Peyer's patch (tissue), 4 donors: ENCODE measurements around the gene MPPED2. TPM values are rescaled to one million over a fixed set of nuclear protein-coding genes. Genes with fewer than 3 reads are reported as not detected.

Experiments used
- DNase-seq, 3 donors: peaks; one replicate each; pipeline ENCODE4 v3.0.0-alpha.2; 2017 to 2019
- H3K27ac ChIP-seq, 4 donors: fragments of 200-600 bp; sonication (generic); one replicate each; pipeline ENCODE4 v1.5.1; 2016 to 2019
- H3K27me3 ChIP-seq, 2 donors: fragments of 200-600 bp; sonication (generic); one replicate each; pipeline ENCODE4 v1.5.1; 2019
- H3K36me3 ChIP-seq, 3 donors: fragments of 200-600 bp; sonication (generic); one replicate each; pipeline ENCODE4 v1.5.1; 2016 to 2019
- H3K4me1 ChIP-seq, 4 donors: fragments of 200-600 bp; sonication (generic); one replicate each; pipeline ENCODE4 v1.5.1; 2016 to 2019
- H3K4me3 ChIP-seq, 4 donors: fragments of 200-600 bp; sonication (generic); 1 replicate in 3 of 4; 2 replicates in 1 of 4; pipeline ENCODE4 v1.5.1; 2016 to 2019; ENCODE audit warnings: mild to moderate bottlenecking in 1 of 4
- H3K9me3 ChIP-seq, 4 donors: fragments of 200-600 bp; sonication (generic); one replicate each; pipeline ENCODE4 v1.5.1; 2016 to 2019; ENCODE audit warnings: mild to moderate bottlenecking in 1 of 4
- CTCF ChIP-seq, 6 experiments: fragments of 450-650 bp in 4 of 6; fragments of 200-600 bp in 2 of 6; sonication (generic) in 1 of 6; IDR thresholded peaks; one replicate each; pipeline ENCODE4 v1.5.1; 2017 to 2019; ENCODE audit warnings: antibody characterized with exemption in 6 of 6, mild to moderate bottlenecking in 3 of 6, moderate library complexity in 1 of 6
- POLR2A ChIP-seq, 2 donors: fragments of 450-650 bp; IDR thresholded peaks; one replicate each; pipeline ENCODE4 v1.5.1; 2017; ENCODE audit warnings: antibody characterized with exemption in 2 of 2, mild to moderate bottlenecking in 2 of 2, moderate library complexity in 2 of 2
- total RNA-seq, 4 donors: library from RNA; depleted of rRNA; stranded (reverse); fragments of >200 nt; gene quantifications; one replicate each; pipeline ENCODE4 v1.1.0, GENCODE V29; 2016

MPPED2 gene
- total RNA-seq, result 1 to 10 TPM in 1 of 4 donors, not detected in 3; 1.5 TPM

- peaks cover 0 to 14% (median 0%) of the 10 kb centered on the region in 4 donors for H3K4me1 ChIP-seq
- no peaks in the 10 kb centered on the region for H3K36me3 ChIP-seq
- H3K27me3 ChIP-seq, result no peaks in the 10 kb centered on the region
- peak within 1 kb of the TSS; percentile 21 to 67 (median 48) for H3K4me3 ChIP-seq
- no peaks in the 10 kb centered on the region for H3K9me3 ChIP-seq
- TF ChIP-seq POLR2A (IDR thresholded peaks at IDR 0.05) (no peak), CTCF (IDR thresholded peaks at IDR 0.05) (peak in 3 of 6 experiments; percentile 12 to 22 (median 16))
- DNase-seq, result peak in 1 of 3 donors; percentile 48
- H3K27ac ChIP-seq, result peak within 1 kb of the TSS in 2 of 4 donors; percentile 5 to 71
Observed at GRCh38 chr11:30586251-30587144, at the start of gene MPPED2. Gene MPPED2 (minus strand): TSS chr11:30586353. CDS start chr11:30580373, 5,980 bp downstream.

- DNase-seq, result no peak
- Histone ChIP-seq H3K4me3 (no peak overlapping the region), H3K4me1 (no peaks in the 10 kb centered on the region), H3K27ac (no peak overlapping the region), H3K9me3 (no peaks in the 10 kb centered on the region), H3K36me3 (no peaks in the 10 kb centered on the region), H3K27me3 (no peaks in the 10 kb centered on the region)
- TF ChIP-seq CTCF (IDR thresholded peaks at IDR 0.05) (no peak), POLR2A (IDR thresholded peaks at IDR 0.05) (no peak)
Observed at GRCh38 chr11:30635401-30635989, 49.3 kb upstream of the MPPED2 start.

- DNase-seq, result no peak
- Histone ChIP-seq H3K27me3 (no peaks in the 10 kb centered on the region), H3K27ac (no peak overlapping the region), H3K9me3 (no peaks in the 10 kb centered on the region), H3K4me1 (no peaks in the 10 kb centered on the region), H3K36me3 (no peaks in the 10 kb centered on the region), H3K4me3 (no peak overlapping the region)
- no peak for TF ChIP-seq POLR2A (IDR thresholded peaks at IDR 0.05)
Observed at GRCh38 chr11:30631148-30631547, 45.0 kb upstream of the MPPED2 start.

GRCh38 chr11:30619767-30620166, 33.6 kb upstream of the MPPED2 start:
- Histone ChIP-seq H3K27me3 (no peaks in the 10 kb centered on the region), H3K36me3 (no peaks in the 10 kb centered on the region), H3K9me3 (no peaks in the 10 kb centered on the region), H3K4me3 (no peak overlapping the region), H3K27ac (no peak overlapping the region), H3K4me1 (no peaks in the 10 kb centered on the region)
- TF ChIP-seq CTCF (IDR thresholded peaks at IDR 0.05) (no peak), POLR2A (IDR thresholded peaks at IDR 0.05) (no peak)
- DNase-seq, result no peak

GRCh38 chr11:30617762-30618161, 31.6 kb upstream of the MPPED2 start:
- Histone ChIP-seq H3K4me1 (no peaks in the 10 kb centered on the region), H3K27ac (no peak overlapping the region), H3K27me3 (no peaks in the 10 kb centered on the region), H3K4me3 (no peak overlapping the region), H3K36me3 (no peaks in the 10 kb centered on the region), H3K9me3 (no peaks in the 10 kb centered on the region)
- no peak for TF ChIP-seq POLR2A (IDR thresholded peaks at IDR 0.05)
- no peak for TF ChIP-seq CTCF (IDR thresholded peaks at IDR 0.05)
- no peak for DNase-seq

GRCh38 chr11:30610628-30611027, 24.5 kb upstream of the MPPED2 start:
- no peaks in the 10 kb centered on the region for H3K4me1 ChIP-seq
- no peaks in the 10 kb centered on the region for H3K36me3 ChIP-seq
- H3K27me3 ChIP-seq, result no peaks in the 10 kb centered on the region
- DNase-seq, result no peak
- H3K9me3 ChIP-seq, result no peaks in the 10 kb centered on the region
- TF ChIP-seq POLR2A (IDR thresholded peaks at IDR 0.05) (no peak), CTCF (IDR thresholded peaks at IDR 0.05) (no peak)
- H3K4me3 ChIP-seq, result no peak overlapping the region
- no peak overlapping the region for H3K27ac ChIP-seq
